Endothelial cell of umbilical vein (primary cell): Measurements from ENCODE around the gene PHKG2. TPM values are rescaled to one million over a fixed set of nuclear protein-coding genes. Genes with fewer than 3 reads are reported as not detected.

Experiments
- BruUV-seq: library from RNA; stranded (reverse); fragments of 400-500 nt; replicated peaks from 2 replicates; lab custom pipeline; 2021; lab: Mats Ljungman, UMichigan
- CTCF ChIA-PET: fragments of 300-600, 350-600 bp; sonication (Branson Sonifier 250); formaldehyde crosslinking; loops from one replicate; lab custom pipeline; 2021; ENCODE audit warnings: antibody characterized with exemption, inconsistent platforms; lab: Charles Lee
- POLR2A ChIA-PET: fragments of 300-600, 350-600 bp; sonication (Branson Sonifier 250); formaldehyde crosslinking; loops from one replicate; lab custom pipeline; 2021; ENCODE audit warnings: antibody characterized with exemption, inconsistent platforms; lab: Charles Lee
- DNase-seq: peaks from one replicate; pipeline ENCODE4 v3.0.0-alpha.2; 2011; ENCODE audit warnings: low read depth, low spot score
- FAIRE-seq: peaks from 2 replicates; lab custom pipeline; 2011; peaks lifted over from hg19 to GRCh38; lab: Jason Lieb, UNC
- H2AFZ ChIP-seq: 2 replicates; pipeline ENCODE4 v1.6.0; 2012; ENCODE audit warnings: low read depth, low read length, control low read depth, inconsistent platforms
- H3K27ac ChIP-seq: 2 replicates; pipeline ENCODE4 v1.5.1; 2011; ENCODE audit warnings: low read depth, mild to moderate bottlenecking, control low read depth, low read length, moderate library complexity; ENCODE audit not compliant: insufficient read depth
- H3K27me3 ChIP-seq, 2 experiments: 2 replicates each; pipeline versions ENCODE4 v1.6.0 to v1.6.1; 2011; ENCODE audit warnings: low read length in 2 of 2, mixed read lengths in 1 of 2; ENCODE audit not compliant: control insufficient read depth in 2 of 2, insufficient read depth in 2 of 2
- H3K36me3 ChIP-seq, 2 experiments: 2 replicates in 1 of 2; 3 replicates in 1 of 2; pipeline ENCODE4 v1.5.1; 2011; ENCODE audit warnings: low read length in 2 of 2, mild to moderate bottlenecking in 1 of 2, moderate library complexity in 1 of 2; ENCODE audit not compliant: control insufficient read depth in 2 of 2, insufficient read depth in 2 of 2; ENCODE audit errors: extremely low read depth in 1 of 2
- H3K4me1 ChIP-seq: 3 replicates; pipeline ENCODE4 v1.5.1; 2011; ENCODE audit warnings: mild to moderate bottlenecking, low read length; ENCODE audit not compliant: control insufficient read depth, insufficient read depth; ENCODE audit errors: extremely low read depth
- H3K4me2 ChIP-seq: 2 replicates; pipeline ENCODE4 v1.6.1; 2011; ENCODE audit warnings: low read length, control low read depth, mixed read lengths; ENCODE audit not compliant: insufficient read depth
- H3K4me3 ChIP-seq, 3 experiments: fragments of 200-600 bp in 1 of 3; sonication (generic), shearing (Covaris generic) in 1 of 3; replicated peaks in 1 of 3; 2 replicates each; pipeline ENCODE4 v1.5.1; 2011 to 2016; ENCODE audit warnings: control low read depth in 3 of 3, low read length in 3 of 3, mild to moderate bottlenecking in 2 of 3, inconsistent platforms in 1 of 3, low read depth in 1 of 3, moderate library complexity in 1 of 3; ENCODE audit not compliant: insufficient read depth in 1 of 3
- H3K79me2 ChIP-seq: 2 replicates; pipeline ENCODE4 v1.6.0; 2012; ENCODE audit warnings: low read length, inconsistent platforms; ENCODE audit not compliant: control insufficient read depth, insufficient read depth
- H3K9ac ChIP-seq: replicated peaks from 2 replicates; pipeline ENCODE3; 2011; ENCODE audit warnings: low read length, control low read depth; ENCODE audit not compliant: insufficient read depth; ENCODE audit errors: extremely low read depth
- H3K9me1 ChIP-seq: replicated peaks from 3 replicates; pipeline ENCODE4 v1.6.0; 2011; ENCODE audit warnings: mild to moderate bottlenecking, low read length; ENCODE audit not compliant: control insufficient read depth, insufficient read depth; ENCODE audit errors: extremely low read depth
- H3K9me3 ChIP-seq: replicated peaks from 2 replicates; pipeline ENCODE4 v1.5.1; 2012; ENCODE audit warnings: low read length, inconsistent platforms; ENCODE audit not compliant: control insufficient read depth, insufficient read depth
- H4K20me1 ChIP-seq: replicated peaks from 2 replicates; pipeline ENCODE3; 2011; ENCODE audit warnings: mild to moderate bottlenecking, low read length; ENCODE audit not compliant: control insufficient read depth, insufficient read depth; ENCODE audit errors: extremely low read depth
- EZH2 ChIP-seq: IDR thresholded peaks from 2 replicates; pipeline ENCODE4 v1.6.1; 2012; ENCODE audit warnings: borderline replicate concordance, low read depth, mild to moderate bottlenecking, moderate library complexity, low read length, inconsistent platforms; ENCODE audit not compliant: severe bottlenecking
- MYC ChIP-seq: IDR thresholded peaks from one replicate; pipeline ENCODE4 v1.6.1; 2011; ENCODE audit warnings: mild to moderate bottlenecking, low read depth, low read length
- POLR2AphosphoS5 ChIP-seq: IDR thresholded peaks from 2 replicates; pipeline ENCODE4 v1.6.1; 2012; ENCODE audit warnings: low read depth, mild to moderate bottlenecking, control low read depth, low read length, moderate library complexity; ENCODE audit not compliant: insufficient read depth
- dilution Hi-C: fragments of 300-500 bp; cut with MboI; formaldehyde crosslinking; loops from one replicate; pipeline ENCODE4 v1.15.0; 2019; ENCODE audit warnings: low sequenced_read_pairs; ENCODE audit not compliant: extremely low pct_ligation_motif_present
- intact Hi-C: fragments of 100-400 bp; cut with micrococcal nuclease; formaldehyde crosslinking; loops from one replicate; pipeline ENCODE4 v1.10.0; 2022
- polyA plus RNA-seq, 4 experiments: library from polyadenylated mRNA; depleted of rRNA in 3 of 4; stranded (reverse) in 3 of 4; unstranded in 1 of 4; fragments of >200 nt; gene quantifications; 2 replicates each; pipeline versions ENCODE4 v1.2.1 to v1.2.3, GENCODE V29; 2011 to 2012; ENCODE audit warnings: missing spikeins in 1 of 4
- total RNA-seq: library from RNA; stranded (reverse); gene quantifications from 2 replicates; pipeline ENCODE4 v1.2.3, GENCODE V29; 2021
- TF ChIP-seq, protein P1 (sequence below): IDR thresholded peaks from 2 replicates; pipeline ENCODE4 v1.6.1; 2011; ENCODE audit not compliant: insufficient read depth, insufficient read length

PHKG2 gene
- total and polyA plus RNA-seq, 2 donors (not counting 3 experiments of a cell fraction or from before 2014, with no cell fraction given) = 33.0 to 48.8 TPM

DNA sequence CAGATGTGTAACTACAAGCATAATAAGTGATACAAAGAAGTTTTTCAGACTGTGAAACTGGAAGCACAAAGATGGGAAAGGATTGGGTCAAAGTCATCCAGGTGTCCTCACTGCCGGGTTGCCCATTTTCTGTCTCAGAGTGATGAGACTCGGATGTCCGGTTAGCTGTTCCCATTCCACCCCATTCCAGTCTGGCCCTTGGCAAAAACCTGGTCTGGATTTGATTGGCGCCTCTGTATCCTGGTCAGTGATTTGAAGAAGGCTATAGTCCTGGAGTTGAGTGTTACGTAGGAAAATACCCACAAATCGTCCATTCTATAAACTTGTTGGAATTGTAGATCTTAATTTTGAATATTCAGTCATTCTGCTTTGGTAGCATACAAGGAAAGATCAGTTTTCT, 19.9 kb upstream of the PHKG2 start:
- Histone ChIP-seq H3K9ac (no peak overlapping the region), H4K20me1 (no peaks in the 10 kb centered on the region), H3K27me3 (no peaks in the 10 kb centered on the region), H3K36me3 (peaks cover 41 to 44% of the 10 kb centered on the region in 2 experiments), H2AFZ (no peak overlapping the region), H3K9me3 (no peaks in the 10 kb centered on the region), H3K4me2 (no peak overlapping the region), H3K79me2 (peaks cover 4% of the 10 kb centered on the region), H3K4me1 (no peaks in the 10 kb centered on the region), H3K4me3 (no peak overlapping the region), H3K27ac (no peak overlapping the region), H3K9me1 (no peaks in the 10 kb centered on the region)
- no peak for FAIRE-seq
- ChIA-PET POLR2A (no interaction called here), CTCF (no interaction called here)
- BruUV-seq = no TSS peak
- DNase-seq = no peak
- intact Hi-C loops (no loop called here), dilution Hi-C loops (no loop called here)
- TF ChIP-seq POLR2AphosphoS5 = no peak
- TF ChIP-seq, protein P1, sequence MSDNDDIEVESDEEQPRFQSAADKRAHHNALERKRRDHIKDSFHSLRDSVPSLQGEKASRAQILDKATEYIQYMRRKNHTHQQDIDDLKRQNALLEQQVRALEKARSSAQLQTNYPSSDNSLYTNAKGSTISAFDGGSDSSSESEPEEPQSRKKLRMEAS = no peak

GRCh38 chr16:30728899-30729672, 19.1 kb upstream of the PHKG2 start:
- TF ChIP-seq EZH2 = no peak
- no peak for TF ChIP-seq POLR2AphosphoS5
- TF ChIP-seq MYC = no peak
- TF ChIP-seq, protein P1 = no peak
- dilution Hi-C loops = no loop called here
- DNase-seq (no peak), FAIRE-seq (no peak)
- intact Hi-C loops = no loop called here
- POLR2A ChIA-PET = no interaction called here
- Histone ChIP-seq H3K79me2 (peaks cover 4% of the 10 kb centered on the region), H3K27ac (no peak overlapping the region), H3K9me3 (no peaks in the 10 kb centered on the region), H3K4me1 (no peaks in the 10 kb centered on the region), H3K27me3 (no peaks in the 10 kb centered on the region), H3K36me3 (peaks cover 36 to 43% of the 10 kb centered on the region in 2 experiments), H3K4me2 (no peak overlapping the region), H4K20me1 (no peaks in the 10 kb centered on the region), H3K9ac (no peak overlapping the region), H3K4me3 (no peak overlapping the region), H2AFZ (no peak overlapping the region), H3K9me1 (no peaks in the 10 kb centered on the region)
- BruUV-seq = no TSS peak
- CTCF ChIA-PET = no interaction called here
